ENCODE measurements around the gene DYNLT4. TPM values are rescaled to one million over a fixed set of nuclear protein-coding genes. Genes with fewer than 3 reads are reported as not detected.

Gene DYNLT4
- total and polyA plus RNA-seq, 2 of the 13 experiments (the other 11 are each of a cell fraction or from before 2014, with no cell fraction given): 0.77 TPM; not detected in 1

DNA sequence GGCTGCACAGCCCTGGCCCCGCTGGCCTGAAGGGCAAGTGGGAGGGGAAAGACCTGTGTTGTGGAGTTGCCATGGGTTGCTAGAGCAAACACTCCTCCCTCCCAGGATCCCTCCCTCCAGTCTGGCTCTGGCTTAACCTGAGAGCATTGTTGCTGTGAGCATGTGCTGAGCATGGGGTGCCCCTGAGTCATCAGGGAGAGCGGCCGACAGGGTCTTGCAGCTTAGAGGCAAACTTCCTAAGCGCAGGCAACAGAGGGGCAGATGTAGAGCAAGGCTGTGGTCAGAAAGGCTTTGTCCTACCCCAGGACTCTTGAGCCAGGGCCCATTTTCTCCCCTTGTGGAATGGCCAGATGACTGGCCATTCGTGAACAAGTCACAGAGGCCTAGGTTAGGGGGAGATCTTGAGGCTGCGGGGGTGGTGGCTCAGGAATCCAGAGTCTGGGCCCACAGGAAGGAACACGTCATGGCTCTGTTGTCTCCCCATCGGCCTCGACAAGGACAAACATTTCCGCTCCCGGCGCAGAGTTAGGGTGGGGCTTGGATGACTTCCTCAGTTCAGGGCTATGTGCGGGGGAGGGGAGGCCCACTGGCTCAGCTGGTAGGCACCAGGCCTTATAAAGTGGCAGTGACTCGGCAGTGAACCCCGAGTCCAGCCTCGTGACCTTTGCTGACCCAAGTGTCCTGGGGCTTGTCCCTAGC, 362 bp upstream of the DYNLT4 start (continued):
- TF ChIP-seq, protein P1, sequence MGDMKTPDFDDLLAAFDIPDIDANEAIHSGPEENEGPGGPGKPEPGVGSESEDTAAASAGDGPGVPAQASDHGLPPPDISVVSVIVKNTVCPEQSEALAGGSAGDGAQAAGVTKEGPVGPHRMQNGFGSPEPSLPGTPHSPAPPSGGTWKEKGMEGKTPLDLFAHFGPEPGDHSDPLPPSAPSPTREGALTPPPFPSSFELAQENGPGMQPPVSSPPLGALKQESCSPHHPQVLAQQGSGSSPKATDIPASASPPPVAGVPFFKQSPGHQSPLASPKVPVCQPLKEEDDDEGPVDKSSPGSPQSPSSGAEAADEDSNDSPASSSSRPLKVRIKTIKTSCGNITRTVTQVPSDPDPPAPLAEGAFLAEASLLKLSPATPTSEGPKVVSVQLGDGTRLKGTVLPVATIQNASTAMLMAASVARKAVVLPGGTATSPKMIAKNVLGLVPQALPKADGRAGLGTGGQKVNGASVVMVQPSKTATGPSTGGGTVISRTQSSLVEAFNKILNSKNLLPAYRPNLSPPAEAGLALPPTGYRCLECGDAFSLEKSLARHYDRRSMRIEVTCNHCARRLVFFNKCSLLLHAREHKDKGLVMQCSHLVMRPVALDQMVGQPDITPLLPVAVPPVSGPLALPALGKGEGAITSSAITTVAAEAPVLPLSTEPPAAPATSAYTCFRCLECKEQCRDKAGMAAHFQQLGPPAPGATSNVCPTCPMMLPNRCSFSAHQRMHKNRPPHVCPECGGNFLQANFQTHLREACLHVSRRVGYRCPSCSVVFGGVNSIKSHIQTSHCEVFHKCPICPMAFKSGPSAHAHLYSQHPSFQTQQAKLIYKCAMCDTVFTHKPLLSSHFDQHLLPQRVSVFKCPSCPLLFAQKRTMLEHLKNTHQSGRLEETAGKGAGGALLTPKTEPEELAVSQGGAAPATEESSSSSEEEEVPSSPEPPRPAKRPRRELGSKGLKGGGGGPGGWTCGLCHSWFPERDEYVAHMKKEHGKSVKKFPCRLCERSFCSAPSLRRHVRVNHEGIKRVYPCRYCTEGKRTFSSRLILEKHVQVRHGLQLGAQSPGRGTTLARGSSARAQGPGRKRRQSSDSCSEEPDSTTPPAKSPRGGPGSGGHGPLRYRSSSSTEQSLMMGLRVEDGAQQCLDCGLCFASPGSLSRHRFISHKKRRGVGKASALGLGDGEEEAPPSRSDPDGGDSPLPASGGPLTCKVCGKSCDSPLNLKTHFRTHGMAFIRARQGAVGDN (CRISPR knock-in tag; IDR thresholded peaks at IDR 0.05): peak; percentile 100
- TF ChIP-seq, protein P2, sequence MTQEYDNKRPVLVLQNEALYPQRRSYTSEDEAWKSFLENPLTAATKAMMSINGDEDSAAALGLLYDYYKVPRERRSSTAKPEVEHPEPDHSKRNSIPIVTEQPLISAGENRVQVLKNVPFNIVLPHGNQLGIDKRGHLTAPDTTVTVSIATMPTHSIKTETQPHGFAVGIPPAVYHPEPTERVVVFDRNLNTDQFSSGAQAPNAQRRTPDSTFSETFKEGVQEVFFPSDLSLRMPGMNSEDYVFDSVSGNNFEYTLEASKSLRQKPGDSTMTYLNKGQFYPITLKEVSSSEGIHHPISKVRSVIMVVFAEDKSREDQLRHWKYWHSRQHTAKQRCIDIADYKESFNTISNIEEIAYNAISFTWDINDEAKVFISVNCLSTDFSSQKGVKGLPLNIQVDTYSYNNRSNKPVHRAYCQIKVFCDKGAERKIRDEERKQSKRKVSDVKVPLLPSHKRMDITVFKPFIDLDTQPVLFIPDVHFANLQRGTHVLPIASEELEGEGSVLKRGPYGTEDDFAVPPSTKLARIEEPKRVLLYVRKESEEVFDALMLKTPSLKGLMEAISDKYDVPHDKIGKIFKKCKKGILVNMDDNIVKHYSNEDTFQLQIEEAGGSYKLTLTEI (CRISPR knock-in tag; conservative IDR thresholded peaks at IDR 0.05): no peak
- TF ChIP-seq MAFF (IDR thresholded peaks at IDR 0.05; ENCODE audit: low read depth, low read length): peak; percentile 32
- TF ChIP-seq ATAD3A (CRISPR knock-in tag; IDR thresholded peaks at IDR 0.05): no peak
- TF ChIP-seq ZZZ3 (CRISPR knock-in tag; IDR thresholded peaks at IDR 0.05; ENCODE audit: borderline replicate concordance): 0 out of 2 replicates have a peak, but pooled peaks have one; percentile 7
- TF ChIP-seq, protein P3, sequence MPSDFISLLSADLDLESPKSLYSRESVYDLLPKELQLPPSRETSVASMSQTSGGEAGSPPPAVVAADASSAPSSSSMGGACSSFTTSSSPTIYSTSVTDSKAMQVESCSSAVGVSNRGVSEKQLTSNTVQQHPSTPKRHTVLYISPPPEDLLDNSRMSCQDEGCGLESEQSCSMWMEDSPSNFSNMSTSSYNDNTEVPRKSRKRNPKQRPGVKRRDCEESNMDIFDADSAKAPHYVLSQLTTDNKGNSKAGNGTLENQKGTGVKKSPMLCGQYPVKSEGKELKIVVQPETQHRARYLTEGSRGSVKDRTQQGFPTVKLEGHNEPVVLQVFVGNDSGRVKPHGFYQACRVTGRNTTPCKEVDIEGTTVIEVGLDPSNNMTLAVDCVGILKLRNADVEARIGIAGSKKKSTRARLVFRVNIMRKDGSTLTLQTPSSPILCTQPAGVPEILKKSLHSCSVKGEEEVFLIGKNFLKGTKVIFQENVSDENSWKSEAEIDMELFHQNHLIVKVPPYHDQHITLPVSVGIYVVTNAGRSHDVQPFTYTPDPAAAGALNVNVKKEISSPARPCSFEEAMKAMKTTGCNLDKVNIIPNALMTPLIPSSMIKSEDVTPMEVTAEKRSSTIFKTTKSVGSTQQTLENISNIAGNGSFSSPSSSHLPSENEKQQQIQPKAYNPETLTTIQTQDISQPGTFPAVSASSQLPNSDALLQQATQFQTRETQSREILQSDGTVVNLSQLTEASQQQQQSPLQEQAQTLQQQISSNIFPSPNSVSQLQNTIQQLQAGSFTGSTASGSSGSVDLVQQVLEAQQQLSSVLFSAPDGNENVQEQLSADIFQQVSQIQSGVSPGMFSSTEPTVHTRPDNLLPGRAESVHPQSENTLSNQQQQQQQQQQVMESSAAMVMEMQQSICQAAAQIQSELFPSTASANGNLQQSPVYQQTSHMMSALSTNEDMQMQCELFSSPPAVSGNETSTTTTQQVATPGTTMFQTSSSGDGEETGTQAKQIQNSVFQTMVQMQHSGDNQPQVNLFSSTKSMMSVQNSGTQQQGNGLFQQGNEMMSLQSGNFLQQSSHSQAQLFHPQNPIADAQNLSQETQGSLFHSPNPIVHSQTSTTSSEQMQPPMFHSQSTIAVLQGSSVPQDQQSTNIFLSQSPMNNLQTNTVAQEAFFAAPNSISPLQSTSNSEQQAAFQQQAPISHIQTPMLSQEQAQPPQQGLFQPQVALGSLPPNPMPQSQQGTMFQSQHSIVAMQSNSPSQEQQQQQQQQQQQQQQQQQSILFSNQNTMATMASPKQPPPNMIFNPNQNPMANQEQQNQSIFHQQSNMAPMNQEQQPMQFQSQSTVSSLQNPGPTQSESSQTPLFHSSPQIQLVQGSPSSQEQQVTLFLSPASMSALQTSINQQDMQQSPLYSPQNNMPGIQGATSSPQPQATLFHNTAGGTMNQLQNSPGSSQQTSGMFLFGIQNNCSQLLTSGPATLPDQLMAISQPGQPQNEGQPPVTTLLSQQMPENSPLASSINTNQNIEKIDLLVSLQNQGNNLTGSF (CRISPR knock-in tag; IDR thresholded peaks at IDR 0.05): no peak
- TF ChIP-seq SYNCRIP (IDR thresholded peaks at IDR 0.05; ENCODE audit: insufficient read depth, low read depth, low read length): no peak
- TF ChIP-seq, protein P4, sequence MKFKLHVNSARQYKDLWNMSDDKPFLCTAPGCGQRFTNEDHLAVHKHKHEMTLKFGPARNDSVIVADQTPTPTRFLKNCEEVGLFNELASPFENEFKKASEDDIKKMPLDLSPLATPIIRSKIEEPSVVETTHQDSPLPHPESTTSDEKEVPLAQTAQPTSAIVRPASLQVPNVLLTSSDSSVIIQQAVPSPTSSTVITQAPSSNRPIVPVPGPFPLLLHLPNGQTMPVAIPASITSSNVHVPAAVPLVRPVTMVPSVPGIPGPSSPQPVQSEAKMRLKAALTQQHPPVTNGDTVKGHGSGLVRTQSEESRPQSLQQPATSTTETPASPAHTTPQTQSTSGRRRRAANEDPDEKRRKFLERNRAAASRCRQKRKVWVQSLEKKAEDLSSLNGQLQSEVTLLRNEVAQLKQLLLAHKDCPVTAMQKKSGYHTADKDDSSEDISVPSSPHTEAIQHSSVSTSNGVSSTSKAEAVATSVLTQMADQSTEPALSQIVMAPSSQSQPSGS (CRISPR knock-in tag; IDR thresholded peaks at IDR 0.05): peak; percentile 40; the same call in 1 of the 2 replicates
- TF ChIP-seq, protein P5, sequence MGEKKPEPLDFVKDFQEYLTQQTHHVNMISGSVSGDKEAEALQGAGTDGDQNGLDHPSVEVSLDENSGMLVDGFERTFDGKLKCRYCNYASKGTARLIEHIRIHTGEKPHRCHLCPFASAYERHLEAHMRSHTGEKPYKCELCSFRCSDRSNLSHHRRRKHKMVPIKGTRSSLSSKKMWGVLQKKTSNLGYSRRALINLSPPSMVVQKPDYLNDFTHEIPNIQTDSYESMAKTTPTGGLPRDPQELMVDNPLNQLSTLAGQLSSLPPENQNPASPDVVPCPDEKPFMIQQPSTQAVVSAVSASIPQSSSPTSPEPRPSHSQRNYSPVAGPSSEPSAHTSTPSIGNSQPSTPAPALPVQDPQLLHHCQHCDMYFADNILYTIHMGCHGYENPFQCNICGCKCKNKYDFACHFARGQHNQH (CRISPR knock-in tag; IDR thresholded peaks at IDR 0.05): 0 out of 2 replicates have a peak, but pooled peaks have one; percentile 38
- no peak for TF ChIP-seq KLF11 (CRISPR knock-in tag; IDR thresholded peaks at IDR 0.05)
- TF ChIP-seq, protein P6, sequence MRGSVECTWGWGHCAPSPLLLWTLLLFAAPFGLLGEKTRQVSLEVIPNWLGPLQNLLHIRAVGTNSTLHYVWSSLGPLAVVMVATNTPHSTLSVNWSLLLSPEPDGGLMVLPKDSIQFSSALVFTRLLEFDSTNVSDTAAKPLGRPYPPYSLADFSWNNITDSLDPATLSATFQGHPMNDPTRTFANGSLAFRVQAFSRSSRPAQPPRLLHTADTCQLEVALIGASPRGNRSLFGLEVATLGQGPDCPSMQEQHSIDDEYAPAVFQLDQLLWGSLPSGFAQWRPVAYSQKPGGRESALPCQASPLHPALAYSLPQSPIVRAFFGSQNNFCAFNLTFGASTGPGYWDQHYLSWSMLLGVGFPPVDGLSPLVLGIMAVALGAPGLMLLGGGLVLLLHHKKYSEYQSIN (CRISPR knock-in tag; IDR thresholded peaks at IDR 0.05; ENCODE audit: borderline replicate concordance): no peak
- TF ChIP-seq ELF4 (CRISPR knock-in tag; IDR thresholded peaks at IDR 0.05; ENCODE audit: borderline replicate concordance): no peak
- TF ChIP-seq ZNF644 (CRISPR knock-in tag; IDR thresholded peaks at IDR 0.05; ENCODE audit: low read depth): no peak
